ENCODE results near the gene PPIH. TPM values are rescaled to one million over a fixed set of nuclear protein-coding genes. Genes with fewer than 3 reads are reported as not detected.
"Not testable (repeated sequence)": the region's sequence is repeated elsewhere in the genome, so short reads cannot be mapped to it uniquely, and the experiment has no call there.

PPIH gene
- total and polyA plus RNA-seq, 3 donors from 2014 or later = 38.7 to 40.0 (median 39.6) TPM

GRCh38 chr1:42698081-42698813, 40.0 kb downstream of the PPIH start:
- no peaks in the 10 kb centered on the region for H3K9me3 ChIP-seq
- no peak overlapping the region for H3K27ac ChIP-seq
- H3K4me1 ChIP-seq = no peaks in the 10 kb centered on the region
- H3K4me3 ChIP-seq = no peak overlapping the region
- intact Hi-C loops (cut with DNase I; ENCODE audit: low total_unique reads) = no loop called here
- H3K27me3 ChIP-seq = no peaks in the 10 kb centered on the region
- no peak for DNase-seq
- WGBS, 2 donors = 91% methylated on average over 4 of the region's 4 CpGs
- H3K36me3 ChIP-seq (ENCODE audit: low read depth, missing control alignments) = no peaks in the 10 kb centered on the region
- TF ChIP-seq CTCF (IDR thresholded peaks at IDR 0.05) = no peak

- no peak for TF ChIP-seq CTCF (IDR thresholded peaks at IDR 0.05)
- TF ChIP-seq POLR2A (IDR thresholded peaks at IDR 0.05) = no peak
- Histone ChIP-seq H3K4me1 (no peaks in the 10 kb centered on the region), H3K27me3 (no peaks in the 10 kb centered on the region), H3K36me3 (ENCODE audit: low read depth, missing control alignments) (no peaks in the 10 kb centered on the region), H3K9me3 (no peaks in the 10 kb centered on the region), H3K27ac (no peak overlapping the region), H3K4me3 (no peak overlapping the region)
- DNase-seq = no peak
- intact Hi-C loops (cut with DNase I; ENCODE audit: low total_unique reads) = no loop called here
These were observed 41.8 kb downstream of the PPIH start for GRCh38 chr1:42700006-42700405.

GRCh38 chr1:42703888-42704464, 45.8 kb downstream of the PPIH start:
- WGBS, 2 donors = 93 to 94% methylated on average over 7 of the region's 7 CpGs
- Histone ChIP-seq H3K4me1 (no peaks in the 10 kb centered on the region), H3K4me3 (no peak overlapping the region), H3K36me3 (ENCODE audit: low read depth, missing control alignments) (no peaks in the 10 kb centered on the region), H3K9me3 (no peaks in the 10 kb centered on the region), H3K27me3 (no peaks in the 10 kb centered on the region), H3K27ac (no peak overlapping the region)
- no peak for TF ChIP-seq POLR2A (IDR thresholded peaks at IDR 0.05)
- no peak for TF ChIP-seq CTCF (IDR thresholded peaks at IDR 0.05)
- intact Hi-C loops (cut with DNase I; ENCODE audit: low total_unique reads) = no loop called here
- DNase-seq = no peak

- H3K27ac ChIP-seq; H3K9me3 ChIP-seq; intact Hi-C loops (cut with DNase I; ENCODE audit: low total_unique reads); DNase-seq; H3K4me3 ChIP-seq; H3K36me3 ChIP-seq (ENCODE audit: low read depth, missing control alignments); H3K4me1 ChIP-seq; H3K27me3 ChIP-seq: not testable (repeated sequence)
- WGBS, 2 donors = 97 to 99% methylated on average over 3 of the region's 3 CpGs
These were observed 54.6 kb downstream of the PPIH start for GRCh38 chr1:42712808-42713207.

- H3K9me3 ChIP-seq = no peaks in the 10 kb centered on the region
- no peaks in the 10 kb centered on the region for H3K27me3 ChIP-seq
- DNase-seq = no peak
- TF ChIP-seq CTCF (IDR thresholded peaks at IDR 0.05) (no peak), POLR2A (IDR thresholded peaks at IDR 0.05) (no peak)
- intact Hi-C loops (cut with DNase I; ENCODE audit: low total_unique reads) = no loop called here
- H3K36me3 ChIP-seq (ENCODE audit: low read depth, missing control alignments) = no peaks in the 10 kb centered on the region
- no peak overlapping the region for H3K27ac ChIP-seq
- H3K4me3 ChIP-seq = no peak overlapping the region
- no peaks in the 10 kb centered on the region for H3K4me1 ChIP-seq
These were observed 55.1 kb downstream of the PPIH start for GRCh38 chr1:42713293-42713692.

- H3K36me3 ChIP-seq (ENCODE audit: low read depth, missing control alignments); H3K27me3 ChIP-seq; H3K27ac ChIP-seq; H3K4me3 ChIP-seq; H3K9me3 ChIP-seq; DNase-seq; intact Hi-C loops (cut with DNase I; ENCODE audit: low total_unique reads); H3K4me1 ChIP-seq: not testable (repeated sequence)
These were observed 56.2 kb downstream of the PPIH start for GRCh38 chr1:42714441-42714840.
